ENCODE results near the gene WFIKKN2. TPM values are rescaled to one million over a fixed set of nuclear protein-coding genes. Genes with fewer than 3 reads are reported as not detected.

WFIKKN2 gene
- total and polyA plus RNA-seq, 10 of the 15 experiments (the other 5 are each of a cell fraction or from before 2014, with no cell fraction given): 0.06 TPM; not detected in 9

GRCh38 chr17:50865060-50865867 is 29.9 kb downstream of the WFIKKN2 start (continued):
- peak; percentile 59 for TF ChIP-seq YY1 (IDR thresholded peaks at IDR 0.05; ENCODE audit: low read depth, low read length)
- TF ChIP-seq POLR2AphosphoS5 (IDR thresholded peaks at IDR 0.05; ENCODE audit: low read length): peak; percentile 62

GRCh38 chr17:50865868-50866260 is 30.5 kb downstream of the WFIKKN2 start:
- no peaks in the 10 kb centered on the region for H3K4me1 ChIP-seq (ENCODE audit: control insufficient read depth, insufficient read depth, low read length)
- no peaks in the 10 kb centered on the region for H4K20me1 ChIP-seq (ENCODE audit: control insufficient read depth, insufficient read depth)
- no peaks in the 10 kb centered on the region for H3K9me3 ChIP-seq (replicated peaks; ENCODE audit: control insufficient read depth, insufficient read depth, low read length)
- intact Hi-C loops (cut with micrococcal nuclease; ENCODE audit: unreplicated experiment) (loop anchor here (2.0 to 10.0 kb wide), 3 partner anchors 186 to 389 kb away; partner anchors contain the start of gene NME1), in situ Hi-C loops (cut with MboI) (loop anchor here (5.0 kb wide), 1 partner anchor 286 kb away; the partner anchor contains the start of gene NME1)
- ChIA-PET SMC1A (ENCODE audit: uncharacterized antibody, unreplicated experiment) (interaction anchor here (0.7 to 5.6 kb wide), 6 partner anchors 10 to 189 kb away, joined by 3 to 46 read pairs (median 3); no protein-coding TSS in a partner anchor), POLR2A (interaction anchor here (0.5 to 3.5 kb wide), 14 partner anchors 10 to 1178 kb away, joined by 3 to 31 read pairs (median 4); partner anchors contain the start of genes NME1 and SPAG9), RAD21 (ENCODE audit: unreplicated experiment) (interaction anchor here (0.6 to 3.9 kb wide), 12 partner anchors 10 to 288 kb away, joined by 3 to 19 read pairs (median 4); partner anchors contain the start of gene NME1), CTCF (interaction anchor here (1.0 to 8.7 kb wide), 4 partner anchors 10 to 91 kb away, joined by 4 to 85 read pairs (median 10); no protein-coding TSS in a partner anchor)
- H3K9ac ChIP-seq (ENCODE audit: control insufficient read depth, insufficient read depth, low read length): peak overlapping the region; percentile 68
- peak overlapping the region; percentile 48 for H2AFZ ChIP-seq (ENCODE audit: control insufficient read depth, low read depth, low read length)
- ATAC-seq (peak; percentile 5), FAIRE-seq (no peak), DNase-seq (ENCODE audit: low read depth, low spot score) (no peak)
- H3K4me3 ChIP-seq: peak overlapping the region; percentile 92
- WGBS (ENCODE audit: insufficient coverage, insufficient replicate concordance, low lambda C conversion rate, missing lambda C conversion rate): under 1% methylated on average over 33 of the region's 53 CpGs
- H3K36me3 ChIP-seq (ENCODE audit: control insufficient read depth in 2 of 2, insufficient read depth in 2 of 2, low read length in 1 of 2): no peaks in the 10 kb centered on the region; a peak in 1 of 4 replicates
- BruUV-seq (replicated peaks): no TSS peak
- 0 out of 2 replicates have a peak, but pooled peaks have one; percentile 10 for TF ChIP-seq CHD1 (IDR thresholded peaks at IDR 0.05; ENCODE audit: low read depth, low read length)
- TF ChIP-seq NKRF (conservative IDR thresholded peaks at IDR 0.05): peak; percentile 31; the same call in 1 of the 2 replicates
- TF ChIP-seq EP300 (IDR thresholded peaks at IDR 0.05; ENCODE audit: borderline replicate concordance in 1 of 2, control insufficient read depth in 1 of 2, low read depth in 2 of 2, low read length in 2 of 2): no peak
- peak; percentile 56 for TF ChIP-seq IKZF1 (conservative IDR thresholded peaks at IDR 0.05)
- TF ChIP-seq DPF2 (IDR thresholded peaks at IDR 0.05): peak; percentile 24; the same call in 1 of the 2 replicates
- TF ChIP-seq ZBTB11 (CRISPR knock-in tag; IDR thresholded peaks at IDR 0.05): 0 out of 2 replicates have a peak, but pooled peaks have one; percentile 43
- TF ChIP-seq, protein P1, sequence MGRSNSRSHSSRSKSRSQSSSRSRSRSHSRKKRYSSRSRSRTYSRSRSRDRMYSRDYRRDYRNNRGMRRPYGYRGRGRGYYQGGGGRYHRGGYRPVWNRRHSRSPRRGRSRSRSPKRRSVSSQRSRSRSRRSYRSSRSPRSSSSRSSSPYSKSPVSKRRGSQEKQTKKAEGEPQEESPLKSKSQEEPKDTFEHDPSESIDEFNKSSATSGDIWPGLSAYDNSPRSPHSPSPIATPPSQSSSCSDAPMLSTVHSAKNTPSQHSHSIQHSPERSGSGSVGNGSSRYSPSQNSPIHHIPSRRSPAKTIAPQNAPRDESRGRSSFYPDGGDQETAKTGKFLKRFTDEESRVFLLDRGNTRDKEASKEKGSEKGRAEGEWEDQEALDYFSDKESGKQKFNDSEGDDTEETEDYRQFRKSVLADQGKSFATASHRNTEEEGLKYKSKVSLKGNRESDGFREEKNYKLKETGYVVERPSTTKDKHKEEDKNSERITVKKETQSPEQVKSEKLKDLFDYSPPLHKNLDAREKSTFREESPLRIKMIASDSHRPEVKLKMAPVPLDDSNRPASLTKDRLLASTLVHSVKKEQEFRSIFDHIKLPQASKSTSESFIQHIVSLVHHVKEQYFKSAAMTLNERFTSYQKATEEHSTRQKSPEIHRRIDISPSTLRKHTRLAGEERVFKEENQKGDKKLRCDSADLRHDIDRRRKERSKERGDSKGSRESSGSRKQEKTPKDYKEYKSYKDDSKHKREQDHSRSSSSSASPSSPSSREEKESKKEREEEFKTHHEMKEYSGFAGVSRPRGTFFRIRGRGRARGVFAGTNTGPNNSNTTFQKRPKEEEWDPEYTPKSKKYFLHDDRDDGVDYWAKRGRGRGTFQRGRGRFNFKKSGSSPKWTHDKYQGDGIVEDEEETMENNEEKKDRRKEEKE (IDR thresholded peaks at IDR 0.05): no peak
- peak; percentile 70 for TF ChIP-seq NR2F1 (conservative IDR thresholded peaks at IDR 0.05)
- H3K27ac ChIP-seq (ENCODE audit: control insufficient read depth, insufficient read depth): peak overlapping the region; percentile 68
- peaks cover 39% of the 10 kb centered on the region for H3K79me2 ChIP-seq (ENCODE audit: control insufficient read depth, insufficient read depth, low read length)
- H3K4me2 ChIP-seq (ENCODE audit: control insufficient read depth, insufficient read depth): no peak overlapping the region
- H3K27me3 ChIP-seq (replicated peaks in 1 of 2; ENCODE audit: control insufficient read depth in 2 of 2, insufficient read depth in 2 of 2, low read length in 1 of 2): no peaks in the 10 kb centered on the region

Measured in GM12878 (cell line).